Thymus (tissue), 11 donors: ENCODE results near the gene DCUN1D2. TPM values are rescaled to one million over a fixed set of nuclear protein-coding genes. Genes with fewer than 3 reads are reported as not detected.
A peak's percentile ranks its signal among the peaks of the same experiment; 100 is the strongest.
"Not testable (repeated sequence)": the region's sequence is repeated elsewhere in the genome, so short reads cannot be mapped to it uniquely, and the experiment has no call there.

ENCODE experiments used
- DNase-seq, 9 donors: peaks; one replicate each; pipeline ENCODE4 v3.0.0-alpha.2; 2013; ENCODE audit warnings: low spot score in 9 of 9, low read depth in 6 of 9, missing footprints in 1 of 9
- H3K27ac ChIP-seq, 2 donors: one replicate each; pipeline ENCODE4 v1.5.1; 2013; ENCODE audit warnings: control low read depth in 1 of 2, low read depth in 1 of 2, low read length in 1 of 2, mild to moderate bottlenecking in 1 of 2, moderate library complexity in 1 of 2
- H3K27me3 ChIP-seq, 2 donors: one replicate each; pipeline ENCODE4 v1.5.1; 2013; ENCODE audit warnings: low read length in 1 of 2; ENCODE audit not compliant: control insufficient read depth in 2 of 2, insufficient read depth in 1 of 2
- H3K36me3 ChIP-seq, 2 donors: one replicate each; pipeline ENCODE4 v1.5.1; 2013; ENCODE audit warnings: low read length in 1 of 2, mild to moderate bottlenecking in 1 of 2, moderate library complexity in 1 of 2; ENCODE audit not compliant: control insufficient read depth in 2 of 2, insufficient read depth in 2 of 2
- H3K4me1 ChIP-seq, 2 donors: one replicate each; pipeline ENCODE4 v1.5.1; 2013; ENCODE audit warnings: low read length in 2 of 2; ENCODE audit not compliant: control insufficient read depth in 2 of 2, insufficient read depth in 2 of 2
- H3K4me3 ChIP-seq, 2 donors: one replicate each; pipeline ENCODE4 v1.5.1; 2013; ENCODE audit warnings: low read length in 2 of 2, control low read depth in 1 of 2, mild to moderate bottlenecking in 1 of 2
- H3K9me3 ChIP-seq, 2 donors: one replicate each; pipeline ENCODE4 v1.5.1; 2013; ENCODE audit warnings: low read length in 1 of 2, mild to moderate bottlenecking in 1 of 2; ENCODE audit not compliant: control insufficient read depth in 2 of 2, insufficient read depth in 1 of 2
- WGBS: extraction: QIAGEN DNeasy Blood & Tissue Kit; methylation state at CpG from one replicate; pipeline ENCODE4 v1.1.7; 2013; 5-methylcytosine and 5-hydroxymethylcytosine counted together
- polyA plus RNA-seq: library from polyadenylated mRNA; stranded (reverse); fragments of 200-250 nt; gene quantifications from one replicate; pipeline ENCODE4 v1.2.3, GENCODE V29; 2013
- total RNA-seq: library from RNA; stranded (reverse); fragments of 120-200 nt; gene quantifications from one replicate; pipeline ENCODE4 v1.2.4, GENCODE V29; 2013
- donor health status: healthy.

The DCUN1D2 gene
- total and polyA plus RNA-seq, 2 donors, result 9.8 to 22.5 TPM

- Histone ChIP-seq H3K27me3 (no peaks in the 10 kb centered on the region), H3K27ac (no peak overlapping the region), H3K9me3 (no peaks in the 10 kb centered on the region), H3K4me3 (no peak overlapping the region), H3K36me3 (peaks cover 9 to 21% of the 10 kb centered on the region in 2 donors), H3K4me1 (no peaks in the 10 kb centered on the region)
- no peak for DNase-seq
- WGBS, result 92% methylated on average over 12 of the region's 12 CpGs
Measured at GRCh38 chr13:113526466-113527220, 36.1 kb upstream of the DCUN1D2 start.

DNA sequence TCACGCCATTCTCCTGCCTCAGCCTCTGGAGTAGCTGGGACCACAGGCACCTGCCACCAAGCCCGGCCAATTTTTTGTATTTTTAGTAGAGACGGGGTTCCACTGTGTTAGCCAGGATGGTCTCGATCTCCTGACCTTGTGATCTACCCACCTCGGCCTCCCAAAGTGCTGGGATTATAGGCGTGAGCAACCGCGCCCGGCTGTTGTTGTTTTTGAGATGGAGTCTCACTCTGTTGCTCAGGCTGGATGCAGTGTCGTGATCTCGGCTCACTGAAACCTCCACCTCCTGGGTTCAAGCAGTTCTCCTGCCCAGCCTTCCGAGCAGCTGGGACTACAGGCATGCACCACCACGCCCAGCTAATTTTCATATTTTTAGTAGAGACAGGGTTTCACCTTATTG, 31.9 kb upstream of the DCUN1D2 start:
- DNase-seq, H3K27ac ChIP-seq, H3K9me3 ChIP-seq, H3K27me3 ChIP-seq, H3K4me3 ChIP-seq: not testable (repeated sequence)
- Histone ChIP-seq H3K36me3 (peaks cover 9 to 29% of the 10 kb centered on the region in 2 donors), H3K4me1 (peaks cover 0 to 11% of the 10 kb centered on the region in 2 donors)
- 97% methylated on average over 13 of the region's 13 CpGs for WGBS

DNA sequence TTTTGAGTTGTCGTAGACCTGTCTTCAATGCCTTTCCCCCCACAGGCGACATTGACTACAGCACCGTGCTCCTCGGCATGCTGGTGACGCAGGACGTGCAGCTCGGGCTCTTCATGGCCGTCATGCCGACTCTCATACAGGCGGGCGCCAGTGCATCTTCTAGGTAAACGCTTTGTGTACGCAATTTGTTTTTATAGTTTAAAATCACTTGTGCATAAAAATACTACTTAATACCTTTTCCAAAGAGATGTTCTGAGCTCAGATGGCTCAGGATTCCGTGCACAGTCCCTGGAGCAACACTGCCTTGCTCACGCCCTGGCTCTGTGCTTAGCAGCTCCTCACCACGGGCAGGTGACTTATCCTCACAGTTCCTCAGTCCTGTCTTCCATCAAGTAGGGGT, 30.1 kb upstream of the DCUN1D2 start:
- Histone ChIP-seq H3K27me3 (no peaks in the 10 kb centered on the region), H3K27ac (no peak overlapping the region), H3K4me1 (peaks cover 0 to 25% of the 10 kb centered on the region in 2 donors), H3K36me3 (peaks cover 9 to 18% of the 10 kb centered on the region in 2 donors), H3K4me3 (no peak overlapping the region), H3K9me3 (no peaks in the 10 kb centered on the region)
- WGBS, result 99% methylated on average over 16 of the region's 16 CpGs
- no peak for DNase-seq

DNA sequence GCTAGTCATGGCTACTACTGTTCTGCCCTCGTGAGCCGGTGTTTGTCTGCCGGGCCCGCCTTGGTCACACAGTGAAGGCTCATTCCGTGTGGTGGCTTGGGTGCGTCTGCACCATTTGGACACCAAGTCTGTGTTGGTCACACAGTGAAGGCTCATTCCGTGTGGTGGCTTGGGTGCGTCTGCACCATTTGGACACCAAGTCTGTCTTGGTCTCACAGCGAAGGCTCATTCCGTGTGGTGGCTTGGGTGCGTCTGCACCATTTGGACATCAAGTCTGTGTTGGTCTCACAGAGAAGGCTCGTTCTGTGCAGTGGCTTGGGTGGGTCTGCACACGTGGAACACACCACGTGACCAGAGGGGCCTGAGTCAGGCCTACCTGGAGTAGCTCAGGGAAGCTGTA, 29.0 kb upstream of the DCUN1D2 start:
- H3K27ac ChIP-seq, result no peak overlapping the region
- no peak for DNase-seq
- H3K36me3 ChIP-seq, result peaks cover 8 to 13% of the 10 kb centered on the region in 2 donors

GRCh38 chr13:113518076-113518803, 27.7 kb upstream of the DCUN1D2 start:
- H3K27ac ChIP-seq, result peak overlapping the region in 1 of 2 donors; percentile 50

More for the DNA sequence above, 29.0 kb upstream of the DCUN1D2 start:
- no peak overlapping the region for H3K4me3 ChIP-seq
- H3K9me3 ChIP-seq, result no peaks in the 10 kb centered on the region
- WGBS, result 97% methylated on average over 14 of the region's 14 CpGs
- peaks cover 0 to 25% of the 10 kb centered on the region in 2 donors for H3K4me1 ChIP-seq
- no peaks in the 10 kb centered on the region for H3K27me3 ChIP-seq

GRCh38 chr13:113514847-113515246, 24.3 kb upstream of the DCUN1D2 start:
- H3K9me3 ChIP-seq, result no peaks in the 10 kb centered on the region
- no peak overlapping the region for H3K27ac ChIP-seq
- peaks cover 0 to 25% of the 10 kb centered on the region in 2 donors for H3K4me1 ChIP-seq
- H3K36me3 ChIP-seq, result peaks cover 10 to 17% of the 10 kb centered on the region in 2 donors
- DNase-seq, result no peak
- no peak overlapping the region for H3K4me3 ChIP-seq
- WGBS, result over 99% methylated on average over 5 of the region's 5 CpGs
- no peaks in the 10 kb centered on the region for H3K27me3 ChIP-seq

More at GRCh38 chr13:113518076-113518803, 27.7 kb upstream of the DCUN1D2 start:
- Histone ChIP-seq H3K36me3 (peaks cover 8 to 13% of the 10 kb centered on the region in 2 donors), H3K9me3 (no peaks in the 10 kb centered on the region), H3K4me3 (no peak overlapping the region), H3K27me3 (no peaks in the 10 kb centered on the region), H3K4me1 (peaks cover 0 to 25% of the 10 kb centered on the region in 2 donors)
- peak in 2 of 9 donors; percentile 23 to 50 for DNase-seq
- WGBS, result 86% methylated on average over 21 of the region's 21 CpGs

- no peaks in the 10 kb centered on the region for H3K27me3 ChIP-seq
- H3K4me1 ChIP-seq, result peaks cover 0 to 25% of the 10 kb centered on the region in 2 donors
- peaks cover 13% of the 10 kb centered on the region in 2 donors for H3K36me3 ChIP-seq
- 95% methylated on average over 8 of the region's 8 CpGs for WGBS
- no peak overlapping the region for H3K4me3 ChIP-seq
- H3K9me3 ChIP-seq, result no peaks in the 10 kb centered on the region
- no peak overlapping the region for H3K27ac ChIP-seq
- DNase-seq, result no peak
Measured at GRCh38 chr13:113513761-113514160, 23.2 kb upstream of the DCUN1D2 start.

- Histone ChIP-seq H3K9me3 (no peaks in the 10 kb centered on the region), H3K27ac (no peak overlapping the region), H3K4me3 (no peak overlapping the region), H3K4me1 (peaks cover 0 to 15% of the 10 kb centered on the region in 2 donors), H3K27me3 (no peaks in the 10 kb centered on the region), H3K36me3 (peaks cover 13 to 17% of the 10 kb centered on the region in 2 donors)
- over 99% methylated on average over 15 of the region's 15 CpGs for WGBS
- DNase-seq, result no peak
Measured at GRCh38 chr13:113511361-113511760, 20.9 kb upstream of the DCUN1D2 start.

DNA sequence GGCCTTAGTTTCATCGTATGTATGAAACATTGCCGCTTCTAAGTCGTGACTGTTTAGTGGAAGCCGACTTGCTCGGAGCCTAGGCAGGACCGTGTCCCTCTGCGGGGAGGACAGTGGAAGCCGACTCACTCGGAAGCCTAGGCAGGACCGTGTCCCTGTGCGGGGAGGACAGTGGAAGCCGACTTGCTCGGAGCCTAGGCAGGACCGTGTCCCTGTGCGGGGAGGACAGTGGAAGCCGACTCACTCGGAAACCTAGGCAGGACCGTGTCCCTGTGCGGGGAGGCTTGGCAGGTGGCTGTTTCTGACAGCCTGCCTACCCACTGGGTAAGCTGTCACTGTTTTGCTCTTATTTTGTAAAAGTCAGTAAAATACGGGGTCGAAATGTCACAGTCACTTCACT, 20.4 kb upstream of the DCUN1D2 start:
- Histone ChIP-seq H3K27ac (no peak overlapping the region), H3K27me3 (no peaks in the 10 kb centered on the region), H3K9me3 (no peaks in the 10 kb centered on the region), H3K4me3 (no peak overlapping the region), H3K4me1 (peaks cover 0 to 16% of the 10 kb centered on the region in 2 donors), H3K36me3 (peaks cover 13 to 17% of the 10 kb centered on the region in 2 donors)
- DNase-seq, result no peak
- WGBS, result 98% methylated on average over 21 of the region's 21 CpGs
